ENCODE measurements around the gene MYBBP1A.

GRCh38 chr17:4558347-4558971 lies 3.3 kb upstream of the MYBBP1A start:
- TF ChIP-seq, protein P1, sequence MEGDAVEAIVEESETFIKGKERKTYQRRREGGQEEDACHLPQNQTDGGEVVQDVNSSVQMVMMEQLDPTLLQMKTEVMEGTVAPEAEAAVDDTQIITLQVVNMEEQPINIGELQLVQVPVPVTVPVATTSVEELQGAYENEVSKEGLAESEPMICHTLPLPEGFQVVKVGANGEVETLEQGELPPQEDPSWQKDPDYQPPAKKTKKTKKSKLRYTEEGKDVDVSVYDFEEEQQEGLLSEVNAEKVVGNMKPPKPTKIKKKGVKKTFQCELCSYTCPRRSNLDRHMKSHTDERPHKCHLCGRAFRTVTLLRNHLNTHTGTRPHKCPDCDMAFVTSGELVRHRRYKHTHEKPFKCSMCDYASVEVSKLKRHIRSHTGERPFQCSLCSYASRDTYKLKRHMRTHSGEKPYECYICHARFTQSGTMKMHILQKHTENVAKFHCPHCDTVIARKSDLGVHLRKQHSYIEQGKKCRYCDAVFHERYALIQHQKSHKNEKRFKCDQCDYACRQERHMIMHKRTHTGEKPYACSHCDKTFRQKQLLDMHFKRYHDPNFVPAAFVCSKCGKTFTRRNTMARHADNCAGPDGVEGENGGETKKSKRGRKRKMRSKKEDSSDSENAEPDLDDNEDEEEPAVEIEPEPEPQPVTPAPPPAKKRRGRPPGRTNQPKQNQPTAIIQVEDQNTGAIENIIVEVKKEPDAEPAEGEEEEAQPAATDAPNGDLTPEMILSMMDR (IDR thresholded peaks at IDR 0.05; ENCODE audit: poor library complexity) = no peak
- TF ChIP-seq EZH2 (IDR thresholded peaks at IDR 0.05; ENCODE audit: borderline replicate concordance) (no peak), EZH2phosphoT487 (IDR thresholded peaks at IDR 0.05; ENCODE audit: low read depth, severe bottlenecking, unreplicated experiment) (no peak)

Data from hepatocyte (in vitro differentiated cells).